ENCODE results near the gene RHBDF1. TPM values are rescaled to one million over a fixed set of nuclear protein-coding genes. Genes with fewer than 3 reads are reported as not detected.

The RHBDF1 gene
- total RNA-seq, 4 donors from 2014 or later = 92.7 to 157 (median 137) TPM

DNA sequence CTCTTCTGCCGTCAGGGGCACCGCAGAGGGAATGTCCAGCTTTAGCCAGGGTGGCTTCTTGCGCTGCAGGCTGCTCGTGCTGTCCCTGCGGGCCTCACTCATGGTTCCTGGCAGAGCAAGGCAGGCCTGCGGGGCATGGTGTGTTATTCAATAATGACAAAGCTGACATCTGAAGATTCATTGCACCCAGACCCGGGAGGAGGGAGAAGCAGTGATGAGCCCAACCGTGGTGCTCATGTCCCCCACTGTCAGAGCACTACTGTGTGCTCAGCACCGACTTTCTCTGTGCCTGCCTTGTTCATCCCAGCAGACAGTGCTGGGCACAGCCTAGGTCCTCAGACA lies 7.5 kb downstream of the RHBDF1 start:
- DNase-seq (ENCODE audit: low spot score in 2 of 2) = no peak
- H3K27ac ChIP-seq = peak overlapping the region in 1 of 4 donors; percentile 99
- TF ChIP-seq, protein P1, sequence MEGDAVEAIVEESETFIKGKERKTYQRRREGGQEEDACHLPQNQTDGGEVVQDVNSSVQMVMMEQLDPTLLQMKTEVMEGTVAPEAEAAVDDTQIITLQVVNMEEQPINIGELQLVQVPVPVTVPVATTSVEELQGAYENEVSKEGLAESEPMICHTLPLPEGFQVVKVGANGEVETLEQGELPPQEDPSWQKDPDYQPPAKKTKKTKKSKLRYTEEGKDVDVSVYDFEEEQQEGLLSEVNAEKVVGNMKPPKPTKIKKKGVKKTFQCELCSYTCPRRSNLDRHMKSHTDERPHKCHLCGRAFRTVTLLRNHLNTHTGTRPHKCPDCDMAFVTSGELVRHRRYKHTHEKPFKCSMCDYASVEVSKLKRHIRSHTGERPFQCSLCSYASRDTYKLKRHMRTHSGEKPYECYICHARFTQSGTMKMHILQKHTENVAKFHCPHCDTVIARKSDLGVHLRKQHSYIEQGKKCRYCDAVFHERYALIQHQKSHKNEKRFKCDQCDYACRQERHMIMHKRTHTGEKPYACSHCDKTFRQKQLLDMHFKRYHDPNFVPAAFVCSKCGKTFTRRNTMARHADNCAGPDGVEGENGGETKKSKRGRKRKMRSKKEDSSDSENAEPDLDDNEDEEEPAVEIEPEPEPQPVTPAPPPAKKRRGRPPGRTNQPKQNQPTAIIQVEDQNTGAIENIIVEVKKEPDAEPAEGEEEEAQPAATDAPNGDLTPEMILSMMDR (IDR thresholded peaks at IDR 0.05) = no peak
- TF ChIP-seq POLR2A (IDR thresholded peaks at IDR 0.05) = no peak
- no peak for TF ChIP-seq EP300 (IDR thresholded peaks at IDR 0.05)
- H3K4me1 ChIP-seq = peaks cover 0 to 58% (median 42%) of the 10 kb centered on the region in 4 donors
- H3K9me3 ChIP-seq = no peaks in the 10 kb centered on the region
- no peak overlapping the region for H3K4me3 ChIP-seq
- WGBS, 2 donors = 50 to 73% methylated on average over 9 of the region's 9 CpGs
- H3K27me3 ChIP-seq = no peaks in the 10 kb centered on the region
- H3K36me3 ChIP-seq = peaks cover 0 to 51% (median 6%) of the 10 kb centered on the region in 3 donors

DNA sequence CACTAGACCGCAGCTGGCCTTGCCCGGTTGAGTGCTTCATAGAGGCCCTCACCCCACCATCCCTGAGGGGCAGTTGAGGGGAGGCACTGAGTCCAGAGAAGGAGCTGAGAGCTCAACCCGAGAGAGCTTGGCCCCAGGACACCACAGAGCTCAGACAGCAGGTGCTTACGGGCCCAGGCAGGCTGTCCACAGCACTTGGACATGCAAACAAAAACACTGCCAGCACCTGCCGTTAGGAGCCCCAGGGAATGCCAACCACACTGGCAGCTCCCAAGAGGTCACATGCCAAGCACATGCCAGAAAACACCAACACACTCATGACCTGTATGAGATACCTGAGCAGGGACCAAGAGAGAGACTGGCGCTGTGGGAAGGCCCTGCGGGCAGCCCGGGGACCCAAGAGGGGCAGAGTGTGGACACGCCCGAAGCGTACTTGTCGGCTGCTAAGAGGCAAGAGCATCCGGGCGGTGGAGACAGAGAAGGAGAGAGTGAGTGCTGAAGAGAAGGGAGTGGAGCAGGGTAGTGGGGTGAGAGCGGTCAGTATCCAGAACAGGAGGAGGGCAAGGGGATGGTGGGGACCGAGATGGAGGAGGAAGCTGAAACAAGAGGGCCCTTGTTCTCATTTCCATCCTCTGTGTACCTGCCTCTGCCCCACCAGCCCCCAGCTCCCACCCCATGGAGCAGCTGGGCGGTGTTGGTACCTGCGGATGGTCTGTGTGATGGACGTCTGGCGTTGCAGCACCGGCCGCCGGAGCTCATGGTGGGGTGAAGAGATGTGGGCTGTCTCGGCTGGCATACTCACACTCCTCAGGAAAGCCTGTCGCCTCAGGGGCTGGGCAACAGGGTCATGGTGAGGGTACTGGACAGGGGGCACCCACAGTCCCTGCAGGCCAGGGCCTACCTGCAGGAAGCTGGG lies 8.2 kb downstream of the RHBDF1 start:
- Histone ChIP-seq H3K36me3 (peaks cover 0 to 57% (median 6%) of the 10 kb centered on the region in 3 donors), H3K4me1 (peaks cover 0 to 52% (median 35%) of the 10 kb centered on the region in 4 donors), H3K4me3 (no peak overlapping the region), H3K9me3 (no peaks in the 10 kb centered on the region), H3K27me3 (no peaks in the 10 kb centered on the region), H3K27ac (peak overlapping the region in 1 of 4 donors; percentile 99)
- TF ChIP-seq, protein P1 (IDR thresholded peaks at IDR 0.05) = no peak
- TF ChIP-seq POLR2A (IDR thresholded peaks at IDR 0.05) = no peak
- TF ChIP-seq EP300 (IDR thresholded peaks at IDR 0.05) = no peak
- 67 to 75% methylated on average over 25 of the region's 25 CpGs for WGBS, 2 donors
- DNase-seq (ENCODE audit: low spot score in 2 of 2) = no peak

DNA sequence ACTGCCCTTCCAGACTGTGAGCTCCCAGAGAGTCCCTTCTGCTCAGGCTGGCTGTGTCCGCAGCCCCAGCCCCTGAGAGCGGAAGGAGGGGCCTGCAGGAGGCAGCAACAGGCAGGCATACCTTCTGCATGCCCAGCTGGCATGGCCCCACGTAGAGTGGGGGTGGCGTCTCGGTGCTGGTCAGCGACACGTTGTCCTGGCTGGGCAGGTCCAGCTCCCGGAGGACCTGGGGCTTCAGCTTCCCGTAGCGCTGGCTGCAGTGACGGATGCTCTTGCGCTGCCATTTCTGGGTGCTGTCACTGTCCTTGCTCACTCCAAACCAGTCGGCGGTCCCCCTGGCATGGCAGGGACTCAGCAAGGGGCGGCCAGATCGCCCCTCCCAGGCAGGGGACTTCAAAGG lies 9.0 kb downstream of the RHBDF1 start:
- WGBS, 2 donors = 88 to 100% methylated on average over 3 to 12 of the region's 16 CpGs
- no peak overlapping the region for H3K27ac ChIP-seq
- H3K27me3 ChIP-seq = no peaks in the 10 kb centered on the region
- no peak for DNase-seq (ENCODE audit: low spot score in 2 of 2)
- TF ChIP-seq POLR2A (IDR thresholded peaks at IDR 0.05) = no peak
- TF ChIP-seq, protein P1 (IDR thresholded peaks at IDR 0.05) = no peak
- no peak for TF ChIP-seq EP300 (IDR thresholded peaks at IDR 0.05)
- no peak overlapping the region for H3K4me3 ChIP-seq
- peaks cover 0 to 46% (median 28%) of the 10 kb centered on the region in 4 donors for H3K4me1 ChIP-seq
- H3K9me3 ChIP-seq = no peaks in the 10 kb centered on the region
- peaks cover 0 to 65% (median 11%) of the 10 kb centered on the region in 3 donors for H3K36me3 ChIP-seq

DNA sequence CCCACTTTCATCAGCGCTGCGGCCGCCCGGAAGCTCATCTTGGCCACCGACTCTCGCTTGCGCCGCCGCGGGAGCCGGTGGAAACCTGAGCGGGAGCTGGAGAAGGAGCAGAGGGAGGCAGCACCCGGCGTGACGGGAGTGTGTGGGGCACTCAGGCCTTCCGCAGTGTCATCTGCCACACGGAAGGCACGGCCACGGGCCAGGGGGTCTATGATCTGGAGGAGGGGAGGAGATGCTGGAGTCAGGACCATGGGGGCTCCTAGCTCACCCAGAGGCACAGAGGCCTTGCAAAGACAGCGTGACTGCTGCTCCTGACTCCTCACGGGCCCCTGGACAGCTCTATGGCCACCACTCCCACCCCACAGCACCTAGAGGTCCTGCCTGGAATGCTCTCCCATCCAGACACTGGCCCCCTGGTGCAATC lies 9.5 kb downstream of the RHBDF1 start:
- no peak for DNase-seq (ENCODE audit: low spot score in 2 of 2)
- Histone ChIP-seq H3K4me1 (peaks cover 0 to 46% (median 25%) of the 10 kb centered on the region in 4 donors), H3K27me3 (no peaks in the 10 kb centered on the region), H3K9me3 (no peaks in the 10 kb centered on the region), H3K4me3 (no peak overlapping the region), H3K27ac (no peak overlapping the region), H3K36me3 (peaks cover 0 to 70% (median 12%) of the 10 kb centered on the region in 3 donors)
- TF ChIP-seq, protein P1 (IDR thresholded peaks at IDR 0.05) = no peak
- TF ChIP-seq EP300 (IDR thresholded peaks at IDR 0.05) (no peak), POLR2A (IDR thresholded peaks at IDR 0.05) (no peak)
- 93 to 96% methylated on average over 17 to 20 of the region's 21 CpGs for WGBS, 2 donors
